Psoas muscle (tissue), 8 donors: ENCODE measurements around the gene CNOT4. TPM values are rescaled to one million over a fixed set of nuclear protein-coding genes. Genes with fewer than 3 reads are reported as not detected.

Source experiments
- ATAC-seq, 4 donors: fragments of 200-7000 bp; cut with Tn5 transposase; one replicate each; pipeline ENCODE4 v1.9.1; 2020; ENCODE audit warnings: moderate library complexity in 3 of 4, mild to moderate bottlenecking in 2 of 4
- DNase-seq, 2 donors: peaks; one replicate each; pipeline ENCODE4 v3.0.0-alpha.2; 2020
- H3K27ac ChIP-seq: fragments of 200-600 bp; one replicate; pipeline ENCODE4 v1.8.0; 2022
- H3K27me3 ChIP-seq, 3 donors: fragments of 200-600 bp in 1 of 3; one replicate each; pipeline versions ENCODE4 v1.6.1 to v1.8.0; 2013 to 2022; ENCODE audit warnings: low read length in 2 of 3, mild to moderate bottlenecking in 2 of 3, moderate library complexity in 1 of 3; ENCODE audit not compliant: insufficient read depth in 3 of 3
- H3K36me3 ChIP-seq, 2 donors: fragments of 200-600 bp in 1 of 2; one replicate each; pipeline versions ENCODE4 v1.6.1 to v1.8.0; 2013 to 2022; ENCODE audit warnings: low read depth in 1 of 2, mild to moderate bottlenecking in 1 of 2, moderate library complexity in 1 of 2; ENCODE audit not compliant: insufficient read depth in 1 of 2
- H3K4me1 ChIP-seq: fragments of 200-600 bp; one replicate; pipeline ENCODE4 v1.8.0; 2022
- H3K4me3 ChIP-seq: fragments of 200-600 bp; one replicate; pipeline ENCODE4 v1.8.0; 2022; ENCODE audit warnings: mild to moderate bottlenecking
- H3K9me3 ChIP-seq: fragments of 200-600 bp; one replicate; pipeline ENCODE4 v1.8.0; 2022
- WGBS, 3 donors: extraction: QIAGEN DNeasy Blood & Tissue Kit; methylation state at CpG; one replicate each; pipeline versions ENCODE4 v1.1.6 to v1.1.7; 2013; 5-methylcytosine and 5-hydroxymethylcytosine counted together
- intact Hi-C, 2 donors: fragments of 100-400 bp; cut with DNase I; formaldehyde crosslinking; loops; one replicate each; pipeline versions ENCODE4 v1.11.0 to v1.14.2; 2022
- polyA plus RNA-seq, 3 donors: library from polyadenylated mRNA; stranded (reverse); fragments of 200-250 nt; gene quantifications; one replicate each; pipeline ENCODE4 v1.2.3, GENCODE V29; 2013
- total RNA-seq, 4 donors: library from RNA; stranded (reverse); fragmentation: NEBNext Ultra II Directional in 2 of 4; extraction: Animal tissue kit (Norgen Biotek cat#: 25700) in 2 of 4; gene quantifications; one replicate each; pipeline versions ENCODE4 v1.2.1 to v1.2.4, GENCODE V29; 2021 to 2023
- TF ChIP-seq, protein P1 (sequence below): fragments of 200-600 bp; IDR thresholded peaks from one replicate; pipeline ENCODE4 v1.8.0; 2022; ENCODE audit warnings: antibody characterized with exemption
- donor health status: healthy with polysubstance abuse.
- donor health status: DM: no; HTN: no; CAD: no; lungs with moderate emphysema.
- donor health status: Bipolar disorder and iron deficiency.
- donor health status: healthy.
- donor health status: DM: yes; HTN: yes; CAD: no.
- donor health status: DM: no; HTN: no; CAD: no.
- donor health status: DM: no; HTN: no; CAD: no.
- donor health status: DM: yes; HTN: yes; CAD: no.

Gene CNOT4
- total and polyA plus RNA-seq, 7 donors, result 8.3 to 43.7 (median 27.6) TPM

DNA sequence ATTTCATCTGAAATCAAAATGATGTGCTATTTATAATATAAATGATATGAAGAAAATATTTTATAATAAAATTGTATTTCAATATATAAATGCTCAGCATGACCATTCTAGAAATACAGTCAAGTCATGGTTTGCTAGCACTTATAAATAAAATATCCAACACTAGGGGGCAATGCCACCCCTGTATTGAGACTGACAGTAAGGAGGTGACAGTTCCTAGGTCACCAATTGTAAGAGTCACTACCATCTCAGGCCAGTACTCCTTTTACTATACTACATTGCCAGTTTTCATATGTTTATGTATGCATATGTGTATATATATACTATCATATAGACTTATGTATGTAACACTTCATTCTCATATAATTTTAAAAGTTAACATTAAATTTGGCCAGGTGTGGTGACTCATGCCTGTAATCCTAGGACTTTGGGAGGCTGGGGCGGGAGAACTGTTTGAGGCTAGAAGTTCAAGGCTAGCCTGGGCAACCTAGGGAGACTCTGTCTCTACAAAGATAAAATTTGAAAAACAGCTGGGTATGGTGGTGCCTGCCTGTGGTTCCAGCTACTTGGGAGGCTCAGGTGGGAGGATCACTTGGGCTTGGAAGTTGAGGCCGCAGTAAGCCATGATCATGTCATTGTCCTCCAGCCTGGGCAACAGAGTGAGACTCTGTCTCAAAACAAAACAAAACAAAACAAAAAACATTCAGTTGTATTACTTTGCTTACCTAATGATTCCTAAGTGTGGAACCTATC lies 2.4 kb upstream of the CNOT4 start:
- ATAC-seq (peak in 2 of 4 donors; percentile 27 to 39), DNase-seq (no peak)
- 92 to 93% (median 93%) methylated on average over 2 of the region's 2 CpGs for WGBS, 3 donors
- no peak overlapping the region for H3K27ac ChIP-seq
- H3K4me3 ChIP-seq, result no peak overlapping the region
- H3K36me3 ChIP-seq, result no peaks in the 10 kb centered on the region
- H3K9me3 ChIP-seq, result no peaks in the 10 kb centered on the region
- intact Hi-C loops, result loop anchor here (2.0 to 5.0 kb wide), 2 partner anchors 45 to 46 kb away; partner anchors contain the start of gene NUP205 (in 1 of the 2)
- peaks cover 16% of the 10 kb centered on the region for H3K4me1 ChIP-seq
- no peaks in the 10 kb centered on the region for H3K27me3 ChIP-seq
- TF ChIP-seq, protein P1, sequence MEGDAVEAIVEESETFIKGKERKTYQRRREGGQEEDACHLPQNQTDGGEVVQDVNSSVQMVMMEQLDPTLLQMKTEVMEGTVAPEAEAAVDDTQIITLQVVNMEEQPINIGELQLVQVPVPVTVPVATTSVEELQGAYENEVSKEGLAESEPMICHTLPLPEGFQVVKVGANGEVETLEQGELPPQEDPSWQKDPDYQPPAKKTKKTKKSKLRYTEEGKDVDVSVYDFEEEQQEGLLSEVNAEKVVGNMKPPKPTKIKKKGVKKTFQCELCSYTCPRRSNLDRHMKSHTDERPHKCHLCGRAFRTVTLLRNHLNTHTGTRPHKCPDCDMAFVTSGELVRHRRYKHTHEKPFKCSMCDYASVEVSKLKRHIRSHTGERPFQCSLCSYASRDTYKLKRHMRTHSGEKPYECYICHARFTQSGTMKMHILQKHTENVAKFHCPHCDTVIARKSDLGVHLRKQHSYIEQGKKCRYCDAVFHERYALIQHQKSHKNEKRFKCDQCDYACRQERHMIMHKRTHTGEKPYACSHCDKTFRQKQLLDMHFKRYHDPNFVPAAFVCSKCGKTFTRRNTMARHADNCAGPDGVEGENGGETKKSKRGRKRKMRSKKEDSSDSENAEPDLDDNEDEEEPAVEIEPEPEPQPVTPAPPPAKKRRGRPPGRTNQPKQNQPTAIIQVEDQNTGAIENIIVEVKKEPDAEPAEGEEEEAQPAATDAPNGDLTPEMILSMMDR, result peak; percentile 52

DNA sequence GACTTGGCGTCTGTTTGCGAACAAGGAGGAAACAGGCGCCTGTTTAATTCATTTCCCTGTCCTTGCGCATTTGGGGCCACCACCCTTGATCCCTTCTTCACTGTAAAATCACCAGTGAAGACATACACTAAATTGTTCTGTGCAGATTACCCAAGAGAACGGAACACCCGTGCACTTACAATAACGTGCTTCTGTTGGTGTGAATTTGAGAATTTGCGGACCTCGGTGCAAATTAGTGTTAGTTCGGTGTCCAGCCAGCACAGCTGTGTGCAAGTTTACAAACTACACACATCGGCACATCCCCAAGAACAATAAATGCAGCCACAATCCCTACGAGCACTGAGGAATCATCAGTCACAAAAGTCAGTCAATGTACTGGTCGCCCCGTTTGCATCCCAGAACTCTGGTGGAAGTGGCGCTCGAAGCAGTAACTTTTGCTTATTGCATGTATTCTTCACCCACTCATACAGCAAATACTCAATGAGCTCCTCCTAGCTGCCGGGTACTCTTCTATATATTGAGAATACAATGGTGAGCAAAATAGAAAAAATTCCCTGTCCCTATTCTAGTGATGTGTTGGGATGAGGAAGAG lies 786 bp upstream of the CNOT4 start:
- TF ChIP-seq, protein P1, result no peak
- Histone ChIP-seq H3K27ac (peak overlapping the region; percentile 94), H3K36me3 (no peaks in the 10 kb centered on the region), H3K9me3 (no peaks in the 10 kb centered on the region), H3K4me3 (peak overlapping the region; percentile 94), H3K4me1 (peaks cover 22% of the 10 kb centered on the region), H3K27me3 (no peaks in the 10 kb centered on the region)
- intact Hi-C loops, result loop anchor here in 1 of 2 donors (5.0 kb wide), 1 partner anchor 47 kb away; the partner anchor contains the start of gene NUP205
- ATAC-seq, result no peak
- no peak for DNase-seq
- 1 to 3% (median 2%) methylated on average over 17 of the region's 17 CpGs for WGBS, 3 donors

DNA sequence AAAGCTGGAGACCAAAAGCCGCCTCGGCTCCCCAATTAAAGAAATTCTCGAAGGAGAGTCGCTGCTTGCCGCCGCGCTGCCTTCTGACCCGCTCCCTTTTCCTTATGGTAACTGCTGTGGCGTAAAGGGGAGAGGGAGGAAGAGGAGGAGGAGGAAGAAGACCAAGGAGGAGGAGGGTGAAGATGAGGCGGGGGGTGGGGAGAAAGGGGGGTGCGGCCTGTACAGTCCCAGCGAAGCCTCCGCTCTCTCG lies 388 bp downstream of the CNOT4 start:
- DNase-seq (no peak), ATAC-seq (no peak)
- TF ChIP-seq, protein P1, result no peak
- Histone ChIP-seq H3K27me3 (no peaks in the 10 kb centered on the region), H3K27ac (peak overlapping the region; percentile 94), H3K4me3 (peak overlapping the region; percentile 94), H3K9me3 (no peaks in the 10 kb centered on the region), H3K36me3 (no peaks in the 10 kb centered on the region), H3K4me1 (peaks cover 22% of the 10 kb centered on the region)
- 0 to 1% (median 1%) methylated on average over 13 to 14 of the region's 14 CpGs for WGBS, 3 donors
- intact Hi-C loops, result loop anchor here in 1 of 2 donors (5.0 kb wide), 1 partner anchor 62 kb away; no protein-coding TSS in a partner anchor

DNA sequence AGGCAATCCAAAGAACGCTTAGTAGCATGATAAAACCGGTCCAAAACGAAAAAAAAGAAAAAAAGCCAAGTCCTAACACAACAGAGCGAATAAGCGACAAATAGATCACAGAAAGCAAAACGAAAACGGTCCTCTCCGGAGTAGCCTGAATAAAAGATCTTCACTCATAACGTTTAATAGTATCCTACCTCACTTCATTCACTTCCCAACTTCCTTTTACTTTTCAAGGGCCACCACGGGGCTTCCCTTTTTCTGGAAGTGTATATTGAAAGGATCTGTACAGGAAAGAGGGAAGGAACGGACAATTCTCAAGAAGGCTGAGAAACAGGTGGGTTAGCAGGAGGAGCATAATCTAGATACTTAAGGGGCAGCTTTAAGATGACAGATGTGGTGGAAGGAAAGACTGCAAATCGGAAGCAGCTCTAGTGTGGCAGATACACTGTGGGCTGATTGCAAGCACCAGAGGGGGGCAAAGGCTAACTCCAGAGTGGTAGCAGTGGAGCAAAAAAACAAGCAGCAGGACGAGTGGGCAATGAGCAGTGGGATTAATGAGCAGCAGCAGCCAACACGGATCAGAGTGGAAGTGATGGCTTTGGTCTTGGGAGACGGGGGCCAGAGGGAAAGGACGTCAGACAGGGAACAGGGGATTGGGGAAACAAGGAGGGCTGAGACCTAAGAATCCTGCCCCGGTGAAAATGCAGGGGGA lies 866 bp downstream of the CNOT4 start:
- TF ChIP-seq, protein P1, result no peak
- H3K27me3 ChIP-seq, result no peaks in the 10 kb centered on the region
- WGBS, 3 donors, result 1% methylated on average over 17 of the region's 17 CpGs
- H3K36me3 ChIP-seq, result no peaks in the 10 kb centered on the region
- H3K27ac ChIP-seq, result peak overlapping the region; percentile 94
- ATAC-seq (peak in 3 of 4 donors; percentile 11 to 35 (median 24)), DNase-seq (no peak)
- intact Hi-C loops, result loop anchor here in 1 of 2 donors (5.0 kb wide), 1 partner anchor 62 kb away; no protein-coding TSS in a partner anchor
- H3K9me3 ChIP-seq, result no peaks in the 10 kb centered on the region
- peaks cover 22% of the 10 kb centered on the region for H3K4me1 ChIP-seq
- H3K4me3 ChIP-seq, result peak overlapping the region; percentile 94
